EH (cell line): ENCODE measurements around the gene ZSCAN22.

Experiments
- DNase-seq: peaks from one replicate; pipeline ENCODE4 v3.0.0-alpha.2; 2015; ENCODE audit warnings: low read depth

The ZSCAN22 gene

DNA sequence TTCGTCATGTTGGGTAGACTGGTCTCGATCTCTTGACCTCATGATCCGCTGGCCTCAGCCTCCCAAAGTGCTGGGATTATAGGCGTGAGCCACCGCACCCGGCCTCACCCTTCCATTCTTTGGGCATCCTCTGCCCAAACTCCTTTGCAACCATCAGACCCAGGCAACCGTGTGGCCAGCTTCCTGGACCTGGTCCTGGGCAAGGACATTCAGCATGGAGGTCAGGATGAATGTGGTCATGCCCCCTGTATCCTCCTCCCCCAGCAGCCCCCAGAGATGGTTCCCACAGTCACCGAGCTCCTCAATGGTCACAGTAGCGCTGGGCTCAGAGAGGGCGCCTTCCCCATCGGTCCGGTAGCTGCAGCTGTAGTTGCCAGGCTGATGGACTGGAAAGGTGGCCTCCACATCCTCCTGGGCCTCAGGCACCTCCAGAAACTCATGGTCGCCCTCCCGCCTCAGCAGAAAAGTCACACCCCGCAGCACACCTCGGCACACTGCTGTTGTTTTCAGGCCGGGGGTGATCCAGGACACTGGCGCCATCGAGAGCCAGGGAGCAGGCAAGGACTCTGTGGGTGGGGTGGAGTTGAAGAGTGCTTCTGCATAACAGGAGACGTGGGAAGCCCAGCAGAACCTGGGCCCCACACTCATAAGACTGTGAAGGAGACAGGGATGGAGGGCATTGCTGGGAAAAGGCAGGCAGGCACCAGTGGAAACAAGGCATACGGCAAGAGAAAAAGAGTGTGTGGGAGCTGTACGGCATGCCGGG, 25.4 kb downstream of the ZSCAN22 start:
- DNase-seq = no peak

DNA sequence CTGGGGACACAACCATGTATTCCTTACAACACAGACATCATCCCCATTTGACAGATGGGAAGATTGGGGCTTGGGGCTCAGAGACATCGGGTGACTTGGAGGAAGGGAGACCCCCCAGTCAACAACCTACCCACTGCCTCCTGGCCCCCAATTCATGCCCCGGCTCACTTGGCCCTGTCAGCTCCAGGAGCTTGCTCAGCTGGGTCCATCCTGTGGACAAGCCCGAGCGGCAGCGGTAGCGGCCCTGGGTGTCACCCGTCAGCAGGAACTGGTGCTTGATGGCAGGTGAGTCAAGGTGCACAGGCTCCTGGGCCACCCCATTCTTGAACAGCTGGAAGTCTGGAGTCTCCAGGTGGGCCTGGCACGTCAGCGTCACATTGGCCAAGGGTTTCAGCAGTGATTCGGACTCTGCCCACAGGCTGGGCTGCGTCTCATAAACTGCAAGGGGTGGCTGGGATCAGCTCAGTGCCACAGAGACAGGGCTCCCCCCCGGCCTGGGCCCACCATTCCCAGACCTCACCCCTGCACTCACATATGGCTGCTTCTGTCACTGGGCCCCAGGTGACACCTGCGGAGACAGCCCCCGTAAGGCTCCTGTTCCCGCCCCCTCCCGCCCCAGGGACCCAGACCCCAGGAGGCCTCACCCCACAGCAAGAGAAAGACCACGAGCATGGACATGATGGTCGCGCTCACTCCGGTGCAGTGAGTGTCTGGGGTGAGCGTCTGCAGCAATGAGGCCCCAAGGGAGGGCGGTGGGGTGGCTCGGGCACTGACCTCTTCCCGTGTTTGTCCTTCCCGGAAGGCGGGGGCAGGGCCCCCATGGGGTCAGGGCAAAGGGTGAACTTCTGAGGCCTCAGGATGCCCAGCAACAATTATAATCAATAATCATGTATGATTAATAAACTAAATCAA, 26.2 kb downstream of the ZSCAN22 start, which contains the start of gene A1BG:
Gene A1BG, minus strand, starts transcription at position 733 of the 912 bp plus-strand sequence. Its CDS starts 55 bp downstream, at position 678.
- DNase-seq = no peak

- no peak for DNase-seq
Observed at GRCh38 chr19:58353717-58354477, 27.1 kb downstream of the ZSCAN22 start.

- no peak for DNase-seq
Observed at GRCh38 chr19:58354478-58355030, 27.8 kb downstream of the ZSCAN22 start.

DNA sequence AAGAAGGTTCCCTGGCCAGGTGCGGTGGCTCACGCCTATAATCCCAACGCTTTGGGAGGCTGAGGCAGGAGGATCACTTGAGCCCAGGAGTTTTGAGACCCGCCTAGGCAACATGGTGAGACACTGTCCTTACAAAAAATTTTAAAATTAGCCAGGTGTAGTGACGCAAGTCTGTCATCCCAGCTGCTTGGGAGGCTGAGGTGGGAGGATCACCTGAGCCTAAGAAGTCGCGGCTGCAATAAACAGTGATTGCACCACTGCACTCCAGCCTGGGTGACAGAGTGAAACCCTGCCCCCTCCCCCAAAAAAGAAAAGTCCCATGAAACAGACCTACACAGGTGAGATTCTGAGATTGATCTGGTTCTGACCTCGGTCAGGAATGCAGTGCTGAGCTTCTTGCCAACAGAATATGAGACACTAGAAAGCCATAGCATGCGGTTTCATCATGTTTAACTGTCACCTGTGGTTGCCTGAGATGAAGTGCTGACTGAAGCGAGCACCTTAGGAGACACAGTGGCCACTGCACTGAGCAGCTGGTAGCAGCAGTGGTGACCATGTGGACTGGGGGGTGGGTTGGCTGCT, 28.5 kb downstream of the ZSCAN22 start:
- no peak for DNase-seq

GRCh38 chr19:58355908-58356765, 29.3 kb downstream of the ZSCAN22 start:
- peak; percentile 46 for DNase-seq

DNA sequence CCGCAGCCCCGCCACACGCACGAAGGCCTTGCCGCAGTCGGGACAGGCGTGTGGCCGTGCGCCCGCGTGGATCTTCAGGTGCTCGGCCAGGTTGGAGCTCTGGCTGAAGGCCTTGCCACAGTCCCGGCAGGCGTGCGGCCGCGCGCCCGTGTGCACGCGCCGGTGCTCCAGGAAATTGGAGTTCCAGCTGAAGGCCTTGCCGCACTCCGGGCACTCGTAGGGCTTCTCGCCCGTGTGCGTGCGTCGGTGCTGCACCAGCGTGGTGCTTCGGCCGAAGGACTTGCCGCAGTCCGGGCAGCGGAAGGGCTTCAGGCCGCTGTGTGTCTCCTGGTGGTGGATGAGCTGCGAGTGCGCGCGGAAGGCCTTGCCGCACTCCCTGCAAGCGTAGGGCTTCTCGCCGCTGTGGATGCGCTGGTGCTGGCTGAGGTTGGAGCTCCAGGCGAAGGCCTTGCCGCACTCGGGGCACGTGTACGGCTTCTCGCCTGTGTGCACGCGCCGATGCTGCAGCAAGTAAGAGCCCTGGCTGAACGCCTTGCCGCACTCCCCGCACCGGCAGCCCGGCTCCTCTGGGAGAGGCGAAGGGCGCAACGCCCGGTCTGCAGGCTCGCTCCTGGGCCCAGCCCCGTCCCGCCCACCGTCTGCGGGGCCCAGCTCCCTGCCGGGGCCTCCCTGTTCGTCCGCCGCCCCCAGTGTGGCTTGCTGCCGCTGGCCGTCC, 30.1 kb downstream of the ZSCAN22 start:
- DNase-seq = peak; percentile 45

DNA sequence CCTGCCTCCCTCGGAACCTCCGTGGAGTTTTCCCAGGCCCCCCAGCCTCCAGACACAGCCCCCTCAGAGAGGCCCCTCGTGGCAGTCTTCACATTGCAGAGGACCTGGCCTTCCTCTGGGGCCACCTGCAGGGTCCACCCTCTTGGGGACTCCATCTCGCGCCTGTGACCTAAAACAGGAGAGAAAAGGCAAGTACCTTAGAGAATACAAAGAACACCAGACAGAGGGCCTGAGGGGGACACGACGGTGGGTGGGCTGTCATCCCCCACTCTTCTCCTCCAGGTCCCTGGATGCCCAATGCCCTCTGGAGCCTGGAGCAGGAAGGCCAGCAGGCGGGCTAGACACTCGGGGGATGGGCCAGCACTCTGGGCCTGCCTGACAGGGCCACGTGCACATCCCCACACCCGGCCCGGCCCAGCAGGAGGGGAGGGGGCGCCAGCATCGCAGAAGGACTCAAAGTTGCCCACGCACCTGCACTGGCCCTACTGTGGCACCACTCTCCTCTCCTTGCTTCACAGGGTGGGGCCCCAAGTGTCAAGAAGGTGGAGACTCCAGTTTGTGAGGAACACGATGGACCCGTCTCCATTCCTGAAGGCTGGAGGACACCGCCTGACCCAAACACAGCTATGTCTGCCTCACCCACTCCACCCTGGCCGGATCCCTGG, 30.8 kb downstream of the ZSCAN22 start:
- no peak for DNase-seq

DNA sequence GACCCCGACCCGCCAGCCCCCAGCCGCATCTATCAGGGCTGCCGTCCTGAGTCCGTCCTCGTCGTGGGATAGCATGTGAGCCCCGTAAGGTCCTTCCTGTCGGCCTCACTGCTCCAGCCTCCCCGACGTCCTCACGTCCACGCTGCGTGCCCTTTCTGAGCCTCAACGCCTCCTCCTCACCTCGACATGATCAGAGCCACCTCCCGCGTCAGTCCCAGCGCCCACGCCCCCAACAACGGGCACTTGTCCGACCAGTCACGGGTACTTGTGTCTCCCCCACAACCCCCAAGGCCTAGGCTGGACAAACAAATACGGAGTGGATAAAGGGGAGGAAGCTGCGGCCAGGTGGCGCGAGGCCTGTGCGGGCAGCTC, 35.1 kb downstream of the ZSCAN22 start:
- no peak for DNase-seq

DNA sequence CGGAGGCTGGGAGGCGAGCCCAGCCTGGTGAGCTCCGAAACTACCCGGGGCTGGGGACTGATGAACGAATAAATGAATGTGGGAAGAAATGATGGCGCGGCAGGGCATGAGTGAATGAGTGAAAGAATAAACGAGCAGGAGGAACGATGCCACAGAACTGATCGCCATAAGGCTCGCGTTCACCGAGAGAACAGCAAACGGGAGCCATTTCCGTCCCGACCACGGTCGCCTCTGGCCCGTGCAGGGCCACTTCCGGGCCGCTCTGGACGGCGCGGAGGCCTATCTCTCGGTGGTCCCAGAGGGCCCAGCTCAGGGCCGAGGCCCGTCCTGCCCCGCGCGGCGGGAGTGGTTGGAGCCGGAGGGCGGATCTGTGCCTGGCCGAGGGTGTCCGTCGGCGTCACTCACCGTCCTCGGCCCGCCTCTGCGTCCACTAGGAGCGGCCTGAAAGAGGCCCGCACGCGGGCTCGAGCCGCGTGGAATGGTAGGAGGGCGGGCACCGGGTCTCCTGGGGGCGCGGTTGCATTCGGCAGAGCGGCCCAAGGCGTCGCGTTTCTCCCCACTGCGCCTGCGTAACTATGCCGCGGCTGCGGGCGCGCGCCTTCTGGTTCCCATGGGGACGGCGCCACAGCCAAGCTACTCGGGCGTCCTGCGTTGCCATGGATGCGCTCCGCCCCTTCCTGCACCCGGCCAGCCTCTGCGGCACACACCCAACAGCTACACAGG, 35.6 kb downstream of the ZSCAN22 start, which contains the start of gene ZNF497:
Gene ZNF497, minus strand, starts transcription at position 480 of the 723 bp plus-strand sequence. CDS start 5,116 bp downstream, outside the sequence.
- peak; percentile 96 for DNase-seq

GRCh38 chr19:58364146-58364545, 37.4 kb downstream of the ZSCAN22 start:
- no peak for DNase-seq

DNA sequence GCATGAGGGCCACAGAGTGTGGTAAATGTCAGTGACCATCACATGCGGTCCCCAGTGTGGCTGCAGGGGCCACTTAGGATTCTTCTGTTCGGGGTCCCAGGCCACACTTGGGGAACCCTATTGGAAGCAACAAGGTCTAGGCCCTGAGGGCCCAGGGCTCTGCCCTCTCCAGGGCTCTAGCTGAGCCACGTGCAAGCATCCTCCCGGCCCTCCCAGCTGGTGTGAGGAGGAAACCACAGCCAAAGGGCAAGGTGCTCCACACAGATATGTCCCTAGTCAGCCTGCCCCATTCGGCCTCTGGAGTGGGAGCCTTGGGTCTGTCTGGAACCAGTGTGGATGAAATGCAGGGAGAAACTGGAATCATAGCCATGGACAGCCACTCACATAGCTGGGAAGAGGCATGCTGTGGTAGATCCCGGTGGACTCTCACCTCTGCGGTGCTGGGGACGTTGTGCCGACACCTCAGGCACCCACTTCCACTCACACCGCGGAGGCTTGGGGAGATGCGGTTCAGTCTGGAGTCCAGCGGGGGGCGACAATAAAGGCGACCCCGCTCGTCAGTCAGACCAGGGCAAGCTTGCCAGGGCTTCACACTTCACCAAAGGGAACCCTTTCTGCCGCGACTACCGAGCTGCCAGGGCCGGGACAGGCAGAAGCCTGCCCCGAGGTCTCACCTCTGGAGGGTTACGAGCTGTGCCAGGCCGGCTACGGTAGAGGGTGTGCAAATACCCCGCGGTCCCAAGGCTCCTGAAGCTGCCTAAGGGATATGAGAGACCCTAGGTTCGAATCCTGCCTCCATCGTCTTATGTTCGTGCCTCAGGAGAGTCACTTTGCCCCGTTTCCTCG, 40.0 kb downstream of the ZSCAN22 start:
- no peak for DNase-seq

- DNase-seq = no peak
Observed at GRCh38 chr19:58367698-58368454, 41.1 kb downstream of the ZSCAN22 start.

DNA sequence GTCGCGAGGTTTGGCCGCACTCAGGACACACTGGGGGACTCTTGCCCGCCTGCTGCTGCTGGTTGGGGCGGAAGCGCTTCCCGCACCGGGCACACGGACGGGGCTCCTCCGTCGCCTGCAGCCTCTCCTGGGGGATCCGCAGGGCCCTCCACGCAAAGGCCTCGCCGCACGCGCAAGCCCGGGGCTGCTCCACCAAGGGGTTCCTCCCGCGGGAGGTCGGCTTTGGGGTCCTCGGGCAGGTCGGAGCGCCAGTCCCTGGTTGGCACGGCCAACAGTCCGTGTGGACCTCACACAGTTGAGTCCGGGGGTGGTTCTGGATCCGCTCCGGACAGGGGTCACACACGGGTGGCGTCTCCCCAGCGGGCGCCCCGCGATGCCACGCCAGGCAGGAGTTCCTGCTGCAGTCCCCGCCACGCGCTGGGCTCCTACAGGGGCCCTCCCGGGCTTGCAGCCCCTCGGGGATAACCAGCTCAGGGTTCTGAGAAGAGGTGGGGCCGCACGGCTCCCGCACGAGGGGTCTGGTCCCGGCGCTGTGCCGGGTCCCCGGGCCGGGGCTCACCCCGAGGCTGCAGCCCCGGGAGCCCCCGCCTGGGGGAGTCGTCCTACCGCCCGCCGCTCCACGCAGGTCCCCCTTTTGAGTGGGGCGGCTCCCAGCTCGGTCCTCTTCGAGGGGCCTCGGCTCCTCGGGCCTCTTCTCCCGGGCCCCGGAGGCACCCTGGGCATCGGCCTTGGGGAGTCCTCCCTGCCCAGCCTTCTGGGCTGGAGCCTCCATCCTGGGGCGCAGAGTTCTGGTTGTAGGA, 42.0 kb downstream of the ZSCAN22 start:
- no peak for DNase-seq

DNA sequence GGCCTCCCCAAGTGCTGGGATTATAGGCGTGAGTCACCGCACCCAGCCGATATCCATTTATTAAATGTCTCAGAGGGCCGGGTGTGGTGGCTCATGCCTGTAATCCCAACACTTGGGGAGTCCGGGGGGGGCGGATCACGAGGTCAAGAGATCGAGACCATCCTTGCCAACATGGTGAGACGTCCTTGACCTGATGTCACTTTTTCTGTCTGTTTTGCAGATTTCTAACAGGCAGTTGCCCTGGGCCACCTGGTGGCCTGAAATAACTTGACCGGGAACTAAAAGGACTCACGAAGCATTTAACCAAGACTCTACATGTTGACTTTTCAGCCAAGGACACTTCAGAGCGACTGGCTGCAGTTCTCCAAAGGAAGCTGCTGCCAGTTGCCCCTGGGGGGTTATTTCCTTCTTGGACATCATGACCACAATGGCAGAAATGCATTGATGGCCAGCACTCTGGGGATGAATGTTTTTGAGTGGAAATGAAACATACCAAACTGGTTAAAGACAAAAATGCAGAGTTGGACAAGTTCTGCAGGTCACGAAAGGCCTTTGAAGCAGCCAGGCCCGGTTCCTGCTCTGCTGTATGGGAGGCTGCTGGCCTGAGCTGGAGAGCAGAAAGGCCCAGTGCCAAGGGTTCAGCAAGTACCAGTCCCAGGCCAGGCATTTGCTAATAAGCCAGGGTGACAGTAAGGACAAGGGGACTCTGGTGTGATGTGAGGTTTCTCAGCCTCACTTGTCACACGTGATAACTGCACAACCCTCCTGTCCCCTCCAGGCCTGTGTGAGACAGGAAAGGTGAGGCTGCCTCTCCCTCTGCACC, 45.7 kb downstream of the ZSCAN22 start:
- DNase-seq = peak; percentile 25
